NCI-H1092 (cell line): ENCODE results near the gene GPD1L.

Source experiments
- DNase-seq: peaks from one replicate; lab custom pipeline; 2025; lab: John Stamatoyannopoulos, UW

The GPD1L gene

GRCh38 chr3:32137870-32138269 is 31.4 kb downstream of the GPD1L start:
- DNase-seq: no peak

DNA sequence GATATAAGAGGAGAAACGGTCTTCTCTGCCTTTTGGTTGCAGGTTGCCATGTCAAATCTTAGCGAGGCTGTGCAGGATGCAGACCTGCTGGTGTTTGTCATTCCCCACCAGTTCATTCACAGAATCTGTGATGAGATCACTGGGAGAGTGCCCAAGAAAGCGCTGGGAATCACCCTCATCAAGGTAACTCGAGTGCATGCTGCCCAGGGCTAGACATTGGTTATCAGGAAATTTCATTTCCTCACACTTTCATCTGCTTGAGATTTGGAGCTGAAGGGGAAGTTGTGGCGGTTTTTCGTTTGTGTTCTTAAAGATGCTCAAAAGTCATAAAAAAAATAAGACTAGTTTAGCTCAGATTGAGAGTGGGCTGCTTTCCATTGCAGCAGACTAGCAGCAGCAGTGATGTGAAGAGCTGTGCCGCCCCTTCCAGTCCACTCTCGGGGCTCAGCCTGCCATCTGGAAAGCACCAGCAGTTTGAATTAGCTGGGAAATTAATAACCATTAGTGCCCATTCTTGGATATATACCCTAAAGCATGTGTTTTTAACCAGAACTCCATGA is 32.2 kb downstream of the GPD1L start:
- DNase-seq: no peak

DNA sequence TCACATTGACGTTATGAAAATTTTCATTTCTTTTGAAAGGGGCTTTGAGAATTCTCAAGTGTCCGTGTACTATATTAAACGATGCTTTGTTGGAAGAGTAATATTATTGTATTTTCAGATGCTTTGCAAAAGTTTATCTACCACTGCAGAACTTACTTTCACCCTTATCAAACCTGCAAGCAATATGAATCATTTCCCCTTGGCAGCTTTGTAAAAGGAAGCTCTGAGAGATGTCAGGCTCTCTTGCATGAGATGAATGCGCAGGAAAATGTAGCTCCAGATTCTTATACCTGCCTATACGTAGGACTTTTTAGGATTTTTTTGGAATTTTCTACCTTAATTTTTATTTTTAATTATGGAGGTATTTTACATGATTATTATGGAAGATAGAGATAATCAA is 34.5 kb downstream of the GPD1L start:
- no peak for DNase-seq

- DNase-seq: peak; percentile 42
These were observed 37.7 kb downstream of the GPD1L start for GRCh38 chr3:32143849-32144757.

DNA sequence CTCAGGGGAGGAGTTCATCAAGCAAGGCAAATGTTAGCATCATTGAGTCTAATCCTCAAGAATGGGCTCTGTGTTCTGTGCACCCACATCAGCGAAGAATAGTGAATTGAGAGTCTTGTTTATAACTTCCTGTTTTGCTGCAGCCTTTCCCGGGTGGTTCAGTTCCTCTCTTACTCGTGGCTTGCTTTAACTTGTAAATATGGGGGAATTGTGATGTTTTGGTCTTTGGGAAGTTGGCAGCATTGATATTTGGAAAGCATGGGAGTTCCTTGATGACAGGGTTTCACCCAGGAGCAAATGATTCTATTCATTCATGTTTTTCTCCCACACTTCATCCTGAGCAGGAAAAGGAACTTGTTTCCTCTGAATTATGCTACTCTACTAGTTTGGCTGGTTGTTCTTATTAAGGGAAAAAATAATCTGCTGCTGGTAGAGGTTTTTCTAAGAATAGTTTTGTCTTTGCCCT is 40.4 kb downstream of the GPD1L start:
- no peak for DNase-seq

DNA sequence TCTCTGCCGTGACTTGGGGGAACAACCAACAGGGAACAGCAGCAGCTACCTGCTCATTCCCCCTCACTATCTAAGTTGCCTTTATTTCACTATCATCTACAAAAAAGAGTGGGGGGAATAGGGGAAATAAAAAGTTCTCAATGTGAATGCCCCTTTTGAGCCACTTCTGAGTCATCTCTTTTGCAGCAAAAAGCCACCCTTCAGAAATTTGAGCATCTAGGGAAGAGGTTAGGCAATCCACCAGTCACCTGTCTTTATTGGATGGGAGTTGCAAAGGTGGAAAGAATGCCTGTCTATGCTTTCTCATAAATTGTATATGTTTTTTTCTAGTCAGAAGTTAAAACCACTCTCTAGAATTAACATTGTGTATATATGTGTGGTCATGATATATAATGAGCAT is 41.1 kb downstream of the GPD1L start:
- no peak for DNase-seq

- DNase-seq: no peak
These were observed 41.5 kb downstream of the GPD1L start for GRCh38 chr3:32147933-32148332.

- no peak for DNase-seq
These were observed 41.9 kb downstream of the GPD1L start for GRCh38 chr3:32148351-32148750.

DNA sequence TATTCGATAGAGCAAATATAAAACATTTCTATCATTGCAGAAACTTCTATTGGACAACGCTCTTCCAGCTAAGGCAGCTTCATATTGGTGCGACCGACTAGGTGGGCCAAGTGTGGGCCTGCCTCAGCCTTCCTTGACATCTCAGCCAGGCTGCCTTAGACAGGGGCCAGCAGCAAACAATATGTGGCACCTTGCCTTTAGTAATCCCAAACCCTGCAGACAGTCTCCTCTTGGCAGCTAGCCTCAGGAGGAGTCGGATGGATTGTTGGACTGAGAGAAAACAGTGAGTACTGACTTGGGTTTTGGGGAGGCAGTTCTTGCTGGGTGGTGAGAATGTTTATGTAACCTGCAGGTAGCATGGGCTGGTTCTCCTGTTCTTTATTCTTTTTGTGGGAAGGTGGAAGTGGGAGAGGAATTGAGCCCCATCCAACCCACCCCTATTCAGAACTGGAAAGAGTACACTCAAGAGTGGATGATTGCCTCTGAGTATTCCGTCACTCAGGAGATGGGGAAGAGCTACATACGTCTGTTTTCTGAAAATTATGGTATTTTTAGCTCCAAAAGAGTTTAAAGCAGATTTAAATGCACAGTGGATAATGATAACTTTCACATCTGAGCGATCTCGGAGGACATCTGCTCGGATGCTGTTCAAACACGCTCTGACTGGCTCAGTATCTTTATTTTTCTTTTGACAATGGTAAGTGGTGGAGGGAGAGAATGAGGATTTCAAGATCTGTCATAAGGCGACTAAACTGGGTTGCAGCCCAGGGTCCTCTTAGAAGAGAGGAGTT is 47.2 kb downstream of the GPD1L start:
- no peak for DNase-seq

DNA sequence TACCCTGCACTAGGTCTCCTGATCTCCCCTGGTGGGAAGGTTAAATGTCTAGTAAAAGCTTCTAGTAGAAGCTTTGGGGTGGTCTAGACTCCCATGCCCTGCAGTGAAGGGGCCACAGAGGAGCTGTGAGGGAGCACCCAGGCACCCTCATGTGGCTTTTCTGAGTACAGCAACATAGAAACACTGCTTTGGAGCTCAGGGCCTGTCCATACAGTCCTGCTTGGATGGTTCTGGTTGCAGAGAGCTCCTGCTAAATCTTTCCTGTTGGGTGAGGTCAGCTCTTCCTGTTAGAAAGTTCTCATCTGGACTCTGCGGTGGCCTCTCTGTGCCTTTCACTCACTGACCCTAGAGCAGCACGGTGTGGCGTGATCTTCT is 47.8 kb downstream of the GPD1L start:
- no peak for DNase-seq

- no peak for DNase-seq
These were observed 48.7 kb downstream of the GPD1L start for GRCh38 chr3:32155117-32155516.

DNA sequence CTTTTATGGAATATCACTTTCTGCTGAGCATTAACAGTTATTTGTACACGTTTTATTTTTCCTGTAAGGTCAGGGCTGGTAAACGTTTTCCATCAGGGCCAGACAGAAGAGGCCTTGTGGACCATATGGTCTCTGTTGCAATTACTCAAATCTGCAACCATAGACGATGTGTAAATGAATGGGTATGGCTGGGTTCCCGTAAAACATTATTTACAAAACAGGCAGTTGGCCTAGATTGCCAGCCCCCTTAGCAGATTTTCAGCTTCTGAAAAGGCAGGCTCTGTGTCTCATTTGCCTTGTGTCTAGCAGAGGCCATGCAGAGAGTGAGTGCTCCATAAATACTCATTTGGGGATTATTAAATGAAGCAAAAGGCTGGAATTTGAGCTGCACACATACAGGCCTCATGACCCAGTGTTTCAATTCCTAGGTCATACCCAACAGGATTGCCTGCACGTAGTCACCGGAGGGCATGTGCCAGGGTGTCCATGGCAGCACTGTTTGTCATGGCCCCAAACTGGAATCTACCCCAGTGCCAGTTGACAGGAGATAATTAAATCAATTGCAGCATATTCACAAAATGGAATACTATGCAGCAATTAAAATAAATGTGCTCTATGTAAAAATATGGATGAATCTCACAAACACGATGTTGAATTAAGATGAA is 51.3 kb downstream of the GPD1L start:
- peak; percentile 12 for DNase-seq

DNA sequence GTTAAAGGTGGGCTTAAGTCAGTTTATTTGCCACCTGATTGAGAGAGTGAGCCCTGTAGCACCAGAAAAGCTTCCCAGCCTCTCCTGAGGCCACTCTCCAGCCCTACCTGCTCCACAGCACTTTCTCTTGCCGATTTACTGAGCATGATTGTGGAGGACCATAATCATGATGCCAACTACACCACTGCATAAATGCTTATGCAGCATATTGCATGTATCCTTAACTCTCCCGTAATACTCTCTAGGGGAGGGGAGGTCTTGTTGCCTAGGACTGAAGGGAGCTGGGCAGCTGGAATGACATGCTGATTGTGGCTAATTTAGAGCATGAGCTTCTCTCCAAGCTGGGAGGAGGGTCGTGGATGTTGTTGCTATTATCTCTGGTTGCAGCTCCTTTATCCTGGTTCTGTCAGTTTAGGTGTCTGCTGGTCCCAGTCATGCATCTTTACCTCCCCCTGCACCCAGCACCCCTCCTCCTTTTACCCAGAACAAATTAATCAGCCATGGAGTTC is 54.3 kb downstream of the GPD1L start:
- no peak for DNase-seq

- no peak for DNase-seq
These were observed 59.0 kb downstream of the GPD1L start for GRCh38 chr3:32165442-32165841.

- no peak for DNase-seq
These were observed 60.2 kb downstream of the GPD1L start for GRCh38 chr3:32166654-32167053.

GRCh38 chr3:32172420-32172819 is 66.0 kb downstream of the GPD1L start:
- DNase-seq: no peak

GRCh38 chr3:32175607-32176197 is 69.3 kb downstream of the GPD1L start:
- DNase-seq: peak; percentile 2

GRCh38 chr3:32176989-32177701 is 70.7 kb downstream of the GPD1L start:
- DNase-seq: no peak

GRCh38 chr3:32177702-32178198 is 71.3 kb downstream of the GPD1L start:
- DNase-seq: peak; percentile 37

- DNase-seq: no peak
These were observed 73.8 kb downstream of the GPD1L start for GRCh38 chr3:32180141-32180784.
